ENCODE measurements around the gene ZNF598. TPM values are rescaled to one million over a fixed set of nuclear protein-coding genes. Genes with fewer than 3 reads are reported as not detected.
A peak's percentile ranks its signal among the peaks of the same experiment; 100 is the strongest.

The ZNF598 gene
- polyA plus RNA-seq, 2 of the 4 experiments (the other 2 are of a cell fraction): 17.7 to 33.8 TPM

GRCh38 chr16:2006317-2006716 is 3.3 kb downstream of the ZNF598 start:
- ATAC-seq (no peak), DNase-seq (ENCODE audit: low read depth in 1 of 2, low spot score in 1 of 2) (no peak), FAIRE-seq (no peak)
- 87% methylated on average over 8 of the region's 8 CpGs for WGBS (ENCODE audit: missing lambda C conversion rate)
- Histone ChIP-seq H3K9me3 (no peaks in the 10 kb centered on the region), H3K4me2 (no peak overlapping the region), H3K27ac (peak overlapping the region in 1 of 2 experiments; percentile 95; a peak in 2 of 6 replicates), H3K4me3 (no peak overlapping the region), H3K4me1 (peaks cover 55% of the 10 kb centered on the region)
- TF ChIP-seq RFX5 (IDR thresholded peaks at IDR 0.05) (no peak), EP300 (IDR thresholded peaks at IDR 0.05) (no peak), KDM5A (IDR thresholded peaks at IDR 0.05) (no peak), FOXS1 (CRISPR knock-in tag; IDR thresholded peaks at IDR 0.05) (no peak), HES2 (IDR thresholded peaks at IDR 0.05) (no peak), MYC (IDR thresholded peaks at IDR 0.05; ENCODE audit: borderline replicate concordance, low read length) (no peak), HOXB5 (CRISPR knock-in tag; IDR thresholded peaks at IDR 0.05) (no peak), MAX (IDR thresholded peaks at IDR 0.05) (no peak), EHF (CRISPR knock-in tag; IDR thresholded peaks at IDR 0.05) (no peak), SREBF2 (IDR thresholded peaks at IDR 0.05) (no peak), RCOR1 (IDR thresholded peaks at IDR 0.05; ENCODE audit: low read depth, low read length) (no peak), GATA3 (IDR thresholded peaks at IDR 0.05; ENCODE audit: borderline replicate concordance) (no peak), POLR2AphosphoS2 (conservative IDR thresholded peaks at IDR 0.05; ENCODE audit: low read length) (no peak), ZC3H11A (IDR thresholded peaks at IDR 0.05) (no peak), CBX8 (IDR thresholded peaks at IDR 0.05) (no peak), SMC3 (IDR thresholded peaks at IDR 0.05) (no peak), NFE2L2 (conservative IDR thresholded peaks at IDR 0.05; ENCODE audit: low read length) (no peak), MAFK (IDR thresholded peaks at IDR 0.05; ENCODE audit: partially characterized antibody) (no peak)
- TF ChIP-seq, protein P1, sequence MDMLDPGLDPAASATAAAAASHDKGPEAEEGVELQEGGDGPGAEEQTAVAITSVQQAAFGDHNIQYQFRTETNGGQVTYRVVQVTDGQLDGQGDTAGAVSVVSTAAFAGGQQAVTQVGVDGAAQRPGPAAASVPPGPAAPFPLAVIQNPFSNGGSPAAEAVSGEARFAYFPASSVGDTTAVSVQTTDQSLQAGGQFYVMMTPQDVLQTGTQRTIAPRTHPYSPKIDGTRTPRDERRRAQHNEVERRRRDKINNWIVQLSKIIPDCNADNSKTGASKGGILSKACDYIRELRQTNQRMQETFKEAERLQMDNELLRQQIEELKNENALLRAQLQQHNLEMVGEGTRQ (IDR thresholded peaks at IDR 0.05): no peak
- TF ChIP-seq, protein P2, sequence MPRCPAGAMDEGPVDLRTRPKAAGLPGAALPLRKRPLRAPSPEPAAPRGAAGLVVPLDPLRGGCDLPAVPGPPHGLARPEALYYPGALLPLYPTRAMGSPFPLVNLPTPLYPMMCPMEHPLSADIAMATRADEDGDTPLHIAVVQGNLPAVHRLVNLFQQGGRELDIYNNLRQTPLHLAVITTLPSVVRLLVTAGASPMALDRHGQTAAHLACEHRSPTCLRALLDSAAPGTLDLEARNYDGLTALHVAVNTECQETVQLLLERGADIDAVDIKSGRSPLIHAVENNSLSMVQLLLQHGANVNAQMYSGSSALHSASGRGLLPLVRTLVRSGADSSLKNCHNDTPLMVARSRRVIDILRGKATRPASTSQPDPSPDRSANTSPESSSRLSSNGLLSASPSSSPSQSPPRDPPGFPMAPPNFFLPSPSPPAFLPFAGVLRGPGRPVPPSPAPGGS (IDR thresholded peaks at IDR 0.05): no peak
- ChIA-PET CTCF (interaction anchor here (1.5 to 11.3 kb wide), 5 partner anchors 16 to 139 kb away, joined by 3 to 196 read pairs (median 52); partner anchors contain the start of genes GFER, NOXO1, RAB26 and RNF151), POLR2A (no interaction called here)

DNA sequence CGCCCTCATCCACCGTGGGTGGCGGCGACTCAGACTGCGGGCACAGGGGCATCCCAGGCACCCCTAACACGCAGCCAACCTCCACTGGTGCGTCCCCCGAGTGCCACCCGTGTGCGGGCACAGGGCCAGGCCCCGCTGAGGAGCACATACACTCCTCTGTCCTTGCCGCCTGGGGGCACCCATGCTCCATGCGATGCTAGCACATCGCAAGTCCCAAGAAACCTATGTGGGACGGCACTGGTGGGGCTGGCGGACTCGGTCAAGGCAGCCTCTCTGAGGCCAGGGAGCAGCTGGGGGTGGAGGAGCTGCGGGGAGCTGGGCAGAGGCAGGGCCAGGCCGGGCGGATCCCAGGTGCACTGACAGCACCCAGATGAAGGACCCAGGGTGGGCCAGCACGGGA is 4.0 kb downstream of the ZNF598 start:
- no peak overlapping the region for H3K4me2 ChIP-seq
- TF ChIP-seq JUN (IDR thresholded peaks at IDR 0.05) (no peak), CTCF (IDR thresholded peaks at IDR 0.05) (peak; percentile 14; the same call in 1 of the 3 replicates), RAD21 (conservative IDR thresholded peaks at IDR 0.05 in 1 of 2, IDR thresholded peaks at IDR 0.05 in 1 of 2) (peak; percentile 43 to 62), ZC3H11A (IDR thresholded peaks at IDR 0.05) (no peak)
- peaks cover 52% of the 10 kb centered on the region for H3K4me1 ChIP-seq
- peak overlapping the region in 1 of 2 experiments; percentile 19; a peak in 1 of 6 replicates for H3K27ac ChIP-seq
- 84% methylated on average over 11 of the region's 21 CpGs for WGBS (ENCODE audit: missing lambda C conversion rate)
- ATAC-seq (peak in 1 of 2 experiments; percentile 9; a peak in 2 of 6 replicates), FAIRE-seq (no peak), DNase-seq (ENCODE audit: low read depth in 1 of 2, low spot score in 1 of 2) (peak in 1 of 2 experiments; percentile 64)
- H3K4me3 ChIP-seq: no peak overlapping the region
- CTCF ChIA-PET: interaction anchor here (0.9 to 11.3 kb wide), 13 partner anchors 8 to 146 kb away, joined by 3 to 196 read pairs (median 15); partner anchors contain the start of genes GFER, NOXO1, RAB26 and RNF151
- H3K9me3 ChIP-seq: no peaks in the 10 kb centered on the region
- POLR2A ChIA-PET: no interaction called here
